Spleen (tissue), 11 donors: Measurements from ENCODE around the gene SNX8. TPM values are rescaled to one million over a fixed set of nuclear protein-coding genes. Genes with fewer than 3 reads are reported as not detected.

Experiments used
- DNase-seq: peaks from one replicate; pipeline ENCODE4 v3.0.0-alpha.2; 2020
- H3K27ac ChIP-seq, 8 donors: fragments of 200-600 bp; sonication (generic) in 7 of 8; 1 replicate in 4 of 8; 2 replicates in 4 of 8; pipeline versions ENCODE4 v1.5.0 to v1.8.0; 2016 to 2021; ENCODE audit warnings: inconsistent platforms in 4 of 8, mild to moderate bottlenecking in 4 of 8, moderate library complexity in 1 of 8
- H3K27me3 ChIP-seq, 7 donors: fragments of 200-600 bp; sonication (generic) in 6 of 7; replicated peaks in 1 of 7; 1 replicate in 4 of 7; 2 replicates in 3 of 7; pipeline versions ENCODE4 v1.5.0 to v1.8.0; 2016 to 2021; ENCODE audit warnings: inconsistent platforms in 3 of 7, mild to moderate bottlenecking in 1 of 7
- H3K36me3 ChIP-seq, 6 donors: fragments of 200-600 bp; sonication (generic) in 5 of 6; 1 replicate in 4 of 6; 2 replicates in 2 of 6; pipeline versions ENCODE4 v1.5.0 to v1.8.0; 2016 to 2021; ENCODE audit warnings: inconsistent platforms in 2 of 6
- H3K4me1 ChIP-seq, 6 donors: fragments of 200-600 bp; sonication (generic) in 5 of 6; 1 replicate in 3 of 6; 2 replicates in 3 of 6; pipeline versions ENCODE4 v1.5.0 to v1.8.0; 2016 to 2021; ENCODE audit warnings: inconsistent platforms in 3 of 6
- H3K4me3 ChIP-seq, 8 donors: fragments of 200-600 bp; sonication (generic) in 7 of 8; 1 replicate in 4 of 8; 2 replicates in 4 of 8; pipeline versions ENCODE4 v1.5.0 to v1.8.0; 2016 to 2021; ENCODE audit warnings: inconsistent platforms in 4 of 8, mild to moderate bottlenecking in 4 of 8, moderate library complexity in 2 of 8
- H3K9me3 ChIP-seq, 8 donors: fragments of 200-600 bp; sonication (generic) in 7 of 8; 1 replicate in 4 of 8; 2 replicates in 4 of 8; pipeline versions ENCODE4 v1.5.0 to v1.8.0; 2016 to 2021; ENCODE audit warnings: inconsistent platforms in 4 of 8
- CTCF ChIP-seq, 11 experiments: fragments of 200-600 bp in 7 of 11; fragments of 450-650 bp in 4 of 11; sonication (generic) in 4 of 11; IDR thresholded peaks in 8 of 11; conservative IDR thresholded peaks in 3 of 11; 1 replicate in 7 of 11; 2 replicates in 4 of 11; pipeline versions ENCODE4 v1.4.0 to v1.8.0; 2016 to 2021; ENCODE audit warnings: antibody characterized with exemption in 11 of 11, inconsistent platforms in 4 of 11, mild to moderate bottlenecking in 1 of 11
- POLR2A ChIP-seq, 3 donors: fragments of 450-650 bp; IDR thresholded peaks; one replicate each; pipeline ENCODE4 v1.5.1; 2017; ENCODE audit warnings: antibody characterized with exemption in 3 of 3, mild to moderate bottlenecking in 1 of 3
- POLR2AphosphoS5 ChIP-seq, 3 donors: sonication (generic); formaldehyde crosslinking; IDR thresholded peaks; one replicate each; pipeline ENCODE4 v1.5.1; 2017; ENCODE audit warnings: antibody characterized with exemption in 3 of 3
- WGBS, 5 donors: extraction: QIAGEN DNeasy Blood & Tissue Kit in 3 of 5; methylation state at CpG; one replicate each; pipeline versions ENCODE4 v1.1.5 to v1.1.7; 2013 to 2018; 5-methylcytosine and 5-hydroxymethylcytosine counted together
- intact Hi-C: fragments of 100-400 bp; cut with DNase I; formaldehyde crosslinking; loops from one replicate; pipeline ENCODE4 v1.15.0; 2023; ENCODE audit warnings: low total_unique reads
- polyA plus RNA-seq, 3 donors: library from polyadenylated mRNA; stranded (reverse); fragments of 200-250 nt; gene quantifications; one replicate each; pipeline ENCODE4 v1.2.1, GENCODE V29; 2013
- total RNA-seq, 7 donors: library from RNA; depleted of rRNA in 3 of 7; stranded (reverse); fragments of >200 nt in 3 of 7; fragmentation: NEBNext Ultra II Directional in 4 of 7; extraction: Animal tissue kit (Norgen Biotek cat#: 25700) in 4 of 7; gene quantifications; one replicate each; pipeline versions ENCODE4 v1.1.0 to v1.2.1, GENCODE V29; 2016 to 2021
- donor health status: healthy with polysubstance abuse.
- donor health status: DM: no; HTN: no; CAD: no; lungs with moderate emphysema.
- donor health status: DM: no; HTN: no; CAD: no.
- donor health status: Bipolar disorder and iron deficiency.
- donor health status: healthy.
- donor health status: DM: no; HTN: no; CAD: no.
- donor health status: DM: yes; HTN: yes; CAD: no.

The SNX8 gene
- total and polyA plus RNA-seq, 10 donors = 48.8 to 196 (median 86.8) TPM

- intact Hi-C loops = no loop called here
- no peaks in the 10 kb centered on the region for H3K9me3 ChIP-seq
- peaks cover 0 to 97% (median 84%) of the 10 kb centered on the region in 6 donors for H3K36me3 ChIP-seq
- no peak overlapping the region for H3K4me3 ChIP-seq
- WGBS, 5 donors = 54 to 87% (median 76%) methylated on average over 9 of the region's 9 CpGs
- no peaks in the 10 kb centered on the region for H3K27me3 ChIP-seq
- no peak overlapping the region for H3K27ac ChIP-seq
- peaks cover 0 to 5% (median 0%) of the 10 kb centered on the region in 6 donors for H3K4me1 ChIP-seq
- TF ChIP-seq POLR2A (IDR thresholded peaks at IDR 0.05) = no peak
- TF ChIP-seq POLR2AphosphoS5 (IDR thresholded peaks at IDR 0.05) = no peak
- no peak for TF ChIP-seq CTCF (IDR thresholded peaks at IDR 0.05 in 8 of 11, conservative IDR thresholded peaks at IDR 0.05 in 3 of 11)
- DNase-seq = no peak
These were observed 99.6 kb downstream of the SNX8 start for GRCh38 chr7:2214636-2215035.

GRCh38 chr7:2213551-2214215, 100.6 kb downstream of the SNX8 start:
- intact Hi-C loops = no loop called here
- Histone ChIP-seq H3K4me1 (peaks cover 0 to 10% (median 0%) of the 10 kb centered on the region in 6 donors), H3K27me3 (no peaks in the 10 kb centered on the region), H3K36me3 (peaks cover 0 to 97% (median 83%) of the 10 kb centered on the region in 6 donors), H3K4me3 (no peak overlapping the region), H3K27ac (no peak overlapping the region), H3K9me3 (no peaks in the 10 kb centered on the region)
- TF ChIP-seq CTCF (IDR thresholded peaks at IDR 0.05 in 8 of 11, conservative IDR thresholded peaks at IDR 0.05 in 3 of 11) (no peak), POLR2AphosphoS5 (IDR thresholded peaks at IDR 0.05) (no peak), POLR2A (IDR thresholded peaks at IDR 0.05) (no peak)
- peak; percentile 49 for DNase-seq
- 94 to 96% (median 95%) methylated on average over 13 to 15 of the region's 15 CpGs for WGBS, 5 donors

DNA sequence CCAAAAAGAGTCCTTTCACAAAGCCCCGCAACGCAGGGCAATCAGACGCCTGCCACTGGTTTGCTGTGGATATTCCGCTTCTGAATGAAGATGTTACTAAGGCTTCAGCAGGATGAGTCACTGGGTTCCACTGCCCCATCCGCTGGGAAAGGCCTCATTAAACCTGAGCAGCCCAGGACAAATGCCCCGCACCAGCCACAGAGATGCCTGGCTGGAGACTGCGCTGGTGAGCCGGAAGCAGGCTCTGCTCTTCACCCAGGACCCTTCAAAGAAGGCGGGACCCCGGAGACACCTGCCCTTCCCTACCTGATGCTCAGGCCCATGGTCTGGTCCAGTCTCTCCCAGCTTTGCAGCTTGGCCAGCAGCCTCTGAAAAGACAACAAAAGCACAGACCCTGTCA, 101.3 kb downstream of the SNX8 start:
- no peak overlapping the region for H3K27ac ChIP-seq
- 95 to 97% (median 96%) methylated on average over 5 to 10 of the region's 10 CpGs for WGBS, 5 donors

More for the DNA sequence above, 101.3 kb downstream of the SNX8 start:
- intact Hi-C loops = no loop called here
- peak; percentile 41 for DNase-seq
- Histone ChIP-seq H3K9me3 (no peaks in the 10 kb centered on the region), H3K4me1 (peaks cover 0 to 10% (median 0%) of the 10 kb centered on the region in 6 donors), H3K36me3 (peaks cover 0 to 97% (median 78%) of the 10 kb centered on the region in 6 donors), H3K27me3 (no peaks in the 10 kb centered on the region), H3K4me3 (no peak overlapping the region)
- TF ChIP-seq CTCF (IDR thresholded peaks at IDR 0.05 in 8 of 11, conservative IDR thresholded peaks at IDR 0.05 in 3 of 11) (no peak), POLR2AphosphoS5 (IDR thresholded peaks at IDR 0.05) (no peak), POLR2A (IDR thresholded peaks at IDR 0.05) (no peak)
